Inflammatory macrophage (primary cell): ENCODE measurements around the gene POLR1D.

Experiments used
- DNase-seq, 2 donors: peaks; one replicate each; pipeline ENCODE4 v3.0.0-alpha.2; 2020 to 2022
- total RNA-seq, 18 experiments: gene quantifications; one replicate each; lab custom pipeline; 2026; ENCODE audit warnings: mixed read lengths in 6 of 18, inconsistent platforms in 2 of 18; lab: John Stamatoyannopoulos, UW

Gene POLR1D, protein sequence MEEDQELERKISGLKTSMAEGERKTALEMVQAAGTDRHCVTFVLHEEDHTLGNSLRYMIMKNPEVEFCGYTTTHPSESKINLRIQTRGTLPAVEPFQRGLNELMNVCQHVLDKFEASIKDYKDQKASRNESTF
- total RNA-seq = 22.4 to 55.0 (median 35.6) reads per million in 18 experiments

DNA sequence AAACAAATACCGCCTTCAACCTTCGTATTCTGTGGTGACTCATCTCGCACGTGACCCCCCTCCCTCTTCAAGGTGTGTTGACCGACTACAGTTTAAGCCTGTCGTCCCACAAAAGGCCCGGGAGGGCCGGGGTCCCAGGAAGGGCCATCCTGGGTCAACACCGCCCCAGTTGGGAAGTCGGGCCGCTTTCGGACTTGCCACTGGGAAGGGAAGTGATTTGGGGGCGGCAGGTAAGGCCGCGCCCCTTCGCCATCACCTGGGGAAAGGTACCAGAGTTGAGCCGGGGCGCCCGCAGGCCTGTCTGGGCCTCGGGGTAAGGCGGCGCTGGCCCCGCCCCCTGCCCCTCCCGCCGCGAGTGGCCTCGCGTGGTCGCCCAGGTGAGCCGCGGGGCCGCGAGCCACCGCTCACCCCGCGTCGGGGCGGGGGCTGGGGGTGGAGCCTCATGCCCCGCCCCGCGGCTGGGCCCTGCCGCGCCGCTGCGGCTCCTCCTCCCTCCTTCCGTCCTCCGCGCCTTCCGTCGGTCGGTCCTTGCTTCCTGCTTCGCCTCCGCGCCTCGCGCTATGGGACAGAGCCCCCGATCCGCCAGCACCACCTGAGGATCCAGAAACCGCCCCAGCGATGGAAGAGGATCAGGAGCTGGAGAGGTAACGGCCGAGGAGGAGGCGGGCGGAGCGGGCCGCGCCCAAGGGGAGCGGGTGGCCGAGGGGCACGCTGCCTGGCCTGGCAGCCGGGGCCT is at the start of gene POLR1D:
Gene POLR1D, plus strand, starts transcription at position 527 of the 736 bp plus-strand sequence. Its CDS starts 92 bp downstream, at position 619.
- peak; percentile 70 to 79 for DNase-seq

DNA sequence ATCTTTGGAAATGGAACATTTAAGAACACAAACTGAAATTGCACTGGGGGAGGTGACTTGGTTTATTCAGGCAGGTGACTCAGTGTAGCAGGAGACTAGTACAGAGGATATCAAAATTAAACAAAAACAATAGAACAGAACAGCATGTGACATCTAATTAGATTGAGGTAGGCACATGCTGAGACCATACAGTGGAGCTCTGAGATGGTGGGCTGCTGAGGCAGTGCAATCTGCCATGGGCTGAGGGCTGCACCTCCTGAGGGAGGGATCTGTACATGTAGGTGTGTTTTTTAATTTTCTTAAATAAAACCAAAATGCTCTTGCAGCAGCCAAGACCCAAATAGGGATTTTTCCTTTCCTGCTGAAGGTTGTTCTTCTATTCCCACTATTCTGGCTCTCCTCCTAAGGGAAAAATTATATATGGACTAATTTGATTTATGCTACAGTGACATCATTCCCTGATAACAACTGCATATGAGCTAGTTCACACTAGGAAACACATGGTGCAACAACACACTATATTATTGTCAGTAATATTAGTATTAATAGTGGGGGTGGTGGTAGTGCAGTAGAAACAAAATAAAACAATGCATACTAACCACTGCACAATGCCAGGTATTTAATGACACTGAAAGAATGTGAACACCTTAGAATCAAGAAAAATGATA is 49.3 kb upstream of the POLR1D start:
- no peak for DNase-seq

DNA sequence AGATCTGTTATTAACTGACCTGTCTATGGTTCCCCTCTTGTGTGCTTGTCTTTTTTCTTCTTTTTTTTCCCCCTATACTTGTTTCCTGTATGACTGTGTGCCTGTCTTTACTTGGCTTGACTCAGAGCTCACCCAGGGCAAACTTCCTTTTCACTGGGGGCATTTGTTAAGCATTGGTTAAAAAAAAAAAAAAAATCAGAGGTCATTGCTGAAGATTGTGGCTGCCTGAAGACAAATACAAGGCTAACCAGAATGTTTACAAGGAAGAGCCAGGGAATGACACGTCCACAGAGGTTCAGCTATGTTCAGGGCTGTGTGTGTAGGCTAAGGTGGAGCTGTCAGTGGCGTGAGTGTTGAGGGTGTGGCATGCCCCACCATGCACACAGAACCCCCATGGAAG is 48.4 kb upstream of the POLR1D start:
- DNase-seq = no peak

DNA sequence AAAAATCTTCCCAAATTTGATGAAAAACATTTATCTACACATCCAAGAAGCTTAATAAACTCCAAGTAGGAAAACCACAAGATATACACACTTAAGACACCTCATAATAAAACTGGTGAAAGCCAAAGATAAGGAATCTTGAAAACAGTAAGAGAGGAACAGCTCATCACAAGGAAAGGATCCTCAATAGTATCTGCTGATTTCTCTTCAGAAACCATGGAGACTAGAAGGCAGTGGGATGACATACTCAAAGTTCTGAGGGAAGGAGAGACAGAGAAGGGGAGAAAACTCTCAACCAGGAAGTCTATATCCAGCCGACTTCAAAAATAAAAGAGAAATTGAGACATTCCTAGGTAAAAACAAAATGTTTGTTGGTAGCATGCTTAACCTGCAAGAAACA is 47.0 kb upstream of the POLR1D start:
- DNase-seq = no peak

DNA sequence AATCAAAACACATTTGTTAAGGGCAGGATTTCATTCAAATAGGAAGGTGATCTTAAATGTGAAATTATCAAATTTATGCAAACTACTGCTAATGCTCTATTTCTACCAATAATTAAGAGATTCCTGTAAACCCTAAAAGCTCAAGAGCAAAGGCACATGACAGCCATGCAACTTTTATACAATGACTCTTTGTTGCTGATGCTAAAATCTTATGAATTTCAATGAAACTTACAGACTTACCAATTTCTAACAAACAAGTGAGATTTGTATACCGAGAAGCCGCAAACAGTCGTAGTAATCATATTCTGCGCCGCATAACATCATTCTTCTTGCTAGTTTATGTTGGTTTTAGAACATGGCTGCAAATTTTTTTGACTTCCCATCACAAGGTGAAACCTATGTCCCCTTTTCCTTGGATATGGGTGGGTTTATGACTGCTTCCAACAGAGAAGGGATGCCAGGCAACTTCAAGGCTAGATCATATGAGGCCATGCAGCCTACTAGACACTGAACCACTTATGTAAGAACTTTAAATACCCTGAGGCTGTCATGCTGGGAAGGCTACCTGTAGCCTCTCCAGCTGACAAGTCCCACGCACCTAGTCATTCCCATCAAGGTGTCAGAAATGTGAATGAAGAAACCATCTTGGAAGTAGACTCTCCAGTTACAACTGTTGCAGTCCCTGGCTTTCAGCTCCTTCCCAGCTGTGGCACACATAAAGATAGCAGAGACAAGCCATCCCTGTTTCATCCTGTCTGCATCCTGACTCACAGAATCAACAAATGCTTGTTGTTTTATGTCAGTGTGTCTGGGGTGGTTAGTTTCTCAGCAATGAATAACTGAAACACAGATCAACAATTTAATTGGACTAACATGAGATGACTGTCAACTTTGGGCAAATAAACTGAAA is 43.3 kb upstream of the POLR1D start:
- no peak for DNase-seq

DNA sequence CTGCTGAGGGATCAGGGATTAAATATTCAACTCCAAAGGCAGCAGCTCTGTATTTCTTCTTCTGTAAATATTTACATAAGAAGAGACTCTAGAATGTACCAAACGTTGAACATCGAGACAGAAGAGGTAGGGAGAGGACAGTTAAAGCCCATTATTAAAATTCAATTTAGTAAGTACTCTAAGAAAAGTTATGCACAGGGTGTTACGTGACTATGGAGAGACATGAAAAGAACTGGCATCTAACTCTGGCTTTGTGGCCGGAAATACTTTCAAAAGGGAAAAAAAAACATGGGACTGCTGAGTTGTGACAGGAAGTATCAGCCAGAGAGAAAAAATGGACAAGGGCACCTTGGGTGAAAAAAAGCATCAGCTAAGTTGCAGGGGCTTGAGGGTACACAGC is 38.0 kb upstream of the POLR1D start:
- DNase-seq = no peak

DNA sequence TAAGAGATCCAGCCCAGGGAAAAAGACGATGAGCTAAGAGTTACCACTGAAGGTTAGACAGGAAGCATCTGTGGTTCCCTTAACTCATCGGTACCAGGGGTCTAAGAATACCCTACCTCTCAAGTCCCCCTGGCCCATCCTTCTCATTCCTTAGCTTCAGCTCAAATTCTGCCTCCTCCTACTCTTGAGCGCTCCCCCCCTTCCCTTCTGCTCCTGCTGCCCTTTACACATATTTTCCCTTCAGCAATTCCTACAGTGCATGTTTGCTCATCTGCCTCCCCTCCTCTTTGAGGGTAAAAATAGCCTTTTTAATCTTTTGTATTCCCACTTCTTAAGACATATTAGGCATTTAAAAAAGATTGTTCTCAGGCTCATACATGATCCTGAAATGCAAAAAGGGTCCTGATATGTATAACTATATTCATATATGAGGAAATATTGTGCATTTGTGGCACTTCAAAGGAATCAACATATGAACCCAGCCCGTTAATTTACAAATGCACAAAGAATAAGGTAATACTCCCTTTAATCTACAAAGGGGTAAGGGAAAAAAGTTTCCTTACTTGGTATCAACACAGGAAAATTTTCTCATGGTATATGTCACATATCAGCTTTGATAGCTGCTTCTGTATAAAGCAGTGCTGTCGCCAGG is 34.5 kb upstream of the POLR1D start:
- no peak for DNase-seq

DNA sequence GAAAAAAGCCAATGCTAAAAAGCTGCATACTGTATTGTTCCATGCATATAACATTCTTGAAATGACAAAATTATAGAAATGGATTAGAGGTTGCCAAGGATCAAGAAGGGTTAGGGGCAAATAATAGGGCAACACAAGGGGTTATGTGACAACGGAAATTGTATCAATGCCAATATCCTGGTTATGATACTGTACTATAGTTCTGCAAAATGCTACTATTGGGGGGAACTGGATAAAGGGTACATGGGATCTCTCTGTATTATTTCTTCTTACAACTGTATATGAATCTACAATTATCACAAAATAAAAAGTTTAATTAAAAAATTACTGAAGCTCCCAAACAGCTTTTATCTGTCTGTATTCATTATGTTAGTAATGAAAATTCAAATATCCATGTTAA is 33.3 kb upstream of the POLR1D start:
- no peak for DNase-seq

DNA sequence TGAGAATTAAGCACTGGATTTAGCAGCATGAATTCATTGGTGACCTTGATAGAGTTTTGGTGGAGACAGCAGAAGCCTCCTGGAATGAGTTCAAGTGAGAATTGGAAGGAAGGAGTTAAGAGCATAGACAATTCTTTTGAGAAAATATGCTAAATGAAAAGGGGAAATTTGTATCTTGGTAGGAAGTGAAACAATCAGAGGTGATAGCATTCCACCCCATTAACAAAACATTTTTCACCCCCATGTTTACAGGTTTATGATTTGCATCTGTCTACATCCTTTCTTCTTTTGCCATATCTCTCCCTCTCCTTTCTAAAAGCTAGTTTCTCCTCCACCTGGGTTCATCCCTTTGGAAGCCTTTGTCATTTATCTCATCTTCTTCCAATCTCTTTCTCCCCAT is 28.8 kb upstream of the POLR1D start:
- DNase-seq = no peak

DNA sequence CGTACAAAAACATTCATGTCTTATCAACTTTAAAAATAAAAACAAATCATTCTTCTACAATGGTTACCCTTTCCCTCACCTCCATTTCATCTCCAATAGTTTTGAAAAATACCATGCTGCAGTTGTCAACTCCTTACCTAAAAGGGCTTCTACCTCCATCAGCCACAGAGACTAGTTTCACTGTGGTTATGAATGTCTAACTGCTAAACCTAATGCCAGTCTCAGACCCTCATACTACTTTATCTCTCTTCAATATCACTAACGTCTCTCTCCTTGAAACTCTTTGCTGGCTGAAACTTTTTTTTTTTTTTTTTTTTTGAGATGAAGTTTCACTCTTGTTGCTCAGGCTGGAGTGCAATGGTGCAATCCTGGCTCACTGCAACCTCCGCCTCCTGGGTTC is 28.4 kb upstream of the POLR1D start:
- no peak for DNase-seq

DNA sequence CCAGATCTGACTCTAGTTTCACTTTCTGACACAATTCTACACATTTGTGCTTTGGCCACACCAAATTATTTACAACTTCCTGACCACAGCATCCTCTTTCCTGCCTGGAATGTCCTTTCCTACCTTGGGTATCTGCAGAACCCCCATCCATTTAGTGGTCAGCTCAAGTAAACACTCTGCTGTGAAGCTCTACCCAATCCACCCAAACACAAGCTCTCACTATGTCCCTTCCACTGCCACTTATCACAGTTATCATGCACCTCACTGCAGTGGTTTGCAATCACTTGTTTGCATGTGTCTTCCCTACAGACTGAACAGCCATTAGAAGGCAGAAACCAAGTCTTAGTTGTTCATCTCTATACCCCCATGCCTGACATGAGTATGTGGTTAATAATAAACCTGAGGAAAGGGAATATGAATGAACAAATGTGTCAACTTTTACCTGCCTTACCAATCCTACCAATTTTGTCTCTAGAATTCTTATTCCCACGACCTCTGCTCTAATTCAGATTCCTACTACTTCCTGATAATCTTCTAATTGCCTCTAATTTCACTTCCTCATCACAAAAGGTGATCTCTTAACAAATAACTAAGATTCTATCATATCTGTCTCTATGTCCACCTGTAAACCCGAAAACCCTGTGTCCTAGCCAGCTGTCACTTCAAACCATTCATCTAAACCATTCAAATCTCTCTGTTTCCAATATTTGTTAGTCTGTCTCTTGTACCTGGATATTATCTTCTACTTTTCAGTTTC is 26.5 kb upstream of the POLR1D start:
- DNase-seq = no peak

DNA sequence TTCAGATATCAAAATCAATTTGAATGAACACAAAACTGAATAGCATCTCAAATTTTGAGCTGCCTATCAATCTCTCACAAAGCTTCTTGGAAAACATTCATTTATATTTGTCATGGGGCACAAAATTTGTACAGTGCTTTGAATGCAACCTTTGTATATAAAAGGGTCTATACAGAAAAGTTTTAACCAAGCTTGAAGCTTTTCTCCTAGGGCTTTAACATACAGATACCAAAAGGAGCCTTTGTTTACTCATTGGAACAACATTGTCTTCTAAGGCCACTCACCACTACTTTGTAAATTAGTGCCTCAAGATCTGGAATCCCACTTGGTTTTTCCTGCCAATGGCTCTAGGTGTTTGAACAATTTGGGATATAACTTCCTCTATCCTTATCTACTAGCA is 22.6 kb upstream of the POLR1D start:
- DNase-seq = no peak

DNA sequence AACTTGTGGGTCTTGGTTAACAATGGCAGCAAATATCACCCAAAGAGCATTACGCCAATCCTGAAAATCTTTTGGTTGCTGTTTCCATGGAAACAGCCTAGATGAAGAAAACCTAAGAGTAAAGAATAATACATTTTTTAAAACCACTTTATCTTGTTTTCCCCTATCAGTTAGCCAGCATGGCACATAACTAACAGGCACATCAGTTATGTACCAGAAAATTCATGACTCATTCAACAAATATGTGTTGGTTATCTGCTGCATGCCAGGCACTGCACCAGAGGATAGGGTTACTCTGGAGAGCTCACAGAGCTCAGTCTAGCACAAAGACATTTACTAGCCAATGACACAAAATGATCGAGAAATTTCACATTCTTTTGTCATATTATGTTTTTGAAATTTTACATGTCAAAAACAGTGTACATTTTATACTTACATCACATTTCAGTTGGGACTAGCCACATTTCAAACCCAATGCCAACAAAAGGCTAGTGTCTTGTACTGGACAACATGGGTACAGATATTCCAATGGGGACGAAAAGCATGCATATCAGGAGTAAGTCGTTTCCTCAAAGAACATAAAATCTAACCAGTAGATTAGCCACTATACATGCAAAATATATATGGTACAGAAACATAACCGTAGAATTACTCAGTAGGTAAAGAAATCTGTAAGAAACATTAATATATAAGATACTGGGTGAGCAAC is 21.7 kb upstream of the POLR1D start:
- DNase-seq = no peak

DNA sequence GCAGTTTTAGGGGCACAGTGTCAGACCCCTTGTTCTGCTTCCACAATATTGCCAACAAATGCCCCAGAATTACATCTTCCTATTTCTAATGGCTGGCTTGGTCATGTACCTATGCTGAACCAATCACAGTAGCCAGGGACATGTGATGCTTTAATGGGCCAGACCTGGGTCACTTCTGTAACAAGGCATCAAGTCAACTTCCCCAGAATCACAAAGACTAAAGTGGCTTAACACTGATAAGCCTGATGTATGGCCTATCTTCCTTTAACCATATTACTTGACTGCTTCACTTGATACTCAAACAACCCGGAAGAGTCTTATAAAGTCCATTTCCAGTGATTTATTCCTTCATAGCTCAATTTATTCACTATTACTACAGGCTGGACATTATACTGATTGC is 21.0 kb upstream of the POLR1D start:
- DNase-seq = no peak

DNA sequence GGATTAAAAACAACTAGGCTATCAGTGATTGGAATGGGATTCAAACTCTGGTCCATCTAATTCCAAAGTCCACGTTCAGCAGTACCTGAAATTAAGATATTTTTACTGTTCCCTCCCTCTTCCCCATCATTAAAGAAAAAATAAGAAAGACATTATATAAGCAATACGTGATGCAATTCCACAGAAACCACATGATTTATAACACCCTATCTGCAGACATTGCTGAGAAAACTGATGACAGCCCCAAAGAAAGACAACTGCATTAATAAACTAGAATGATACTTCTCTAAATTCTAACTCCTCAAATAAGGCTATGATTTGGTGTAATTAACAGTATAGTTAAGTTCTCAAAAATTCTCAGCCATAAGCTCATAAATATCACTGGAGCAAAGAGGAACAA is 20.5 kb upstream of the POLR1D start:
- no peak for DNase-seq

DNA sequence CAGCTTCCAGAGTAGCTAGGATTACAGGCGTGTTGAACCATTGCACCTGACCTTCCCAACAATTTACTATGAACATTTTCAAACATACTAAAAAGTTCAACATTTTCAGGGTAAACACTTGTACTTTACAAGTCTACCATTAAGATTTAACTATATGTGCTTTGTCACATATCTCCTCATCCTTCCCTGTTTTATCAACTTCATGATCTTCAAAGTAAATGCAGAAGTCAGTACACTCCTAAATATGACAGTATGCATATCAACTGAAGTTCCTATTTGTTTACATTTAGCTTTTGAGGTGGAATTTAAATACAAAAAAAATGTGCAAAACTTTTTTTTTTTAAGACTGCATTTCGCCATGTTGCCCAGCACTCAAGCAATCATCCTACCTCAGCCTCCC is 19.9 kb upstream of the POLR1D start:
- no peak for DNase-seq

DNA sequence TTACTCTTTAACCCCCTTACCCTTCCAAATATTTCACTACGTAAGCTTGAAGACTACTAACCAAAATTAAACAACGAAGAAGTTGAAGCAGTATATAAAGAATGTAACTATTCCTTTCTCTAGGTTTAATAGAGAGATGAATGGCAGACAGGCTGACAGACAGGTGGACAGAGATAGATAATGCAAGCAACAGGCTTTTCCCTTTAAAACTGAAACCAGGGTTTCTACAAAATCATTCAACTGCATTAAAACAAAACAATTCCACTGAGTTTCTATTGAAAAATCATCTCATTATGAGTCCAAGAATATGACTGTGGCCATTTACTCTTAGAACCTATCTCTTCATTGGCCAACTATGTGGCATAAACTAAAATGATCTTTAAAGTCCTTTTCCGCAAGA is 16.6 kb upstream of the POLR1D start:
- no peak for DNase-seq

DNA sequence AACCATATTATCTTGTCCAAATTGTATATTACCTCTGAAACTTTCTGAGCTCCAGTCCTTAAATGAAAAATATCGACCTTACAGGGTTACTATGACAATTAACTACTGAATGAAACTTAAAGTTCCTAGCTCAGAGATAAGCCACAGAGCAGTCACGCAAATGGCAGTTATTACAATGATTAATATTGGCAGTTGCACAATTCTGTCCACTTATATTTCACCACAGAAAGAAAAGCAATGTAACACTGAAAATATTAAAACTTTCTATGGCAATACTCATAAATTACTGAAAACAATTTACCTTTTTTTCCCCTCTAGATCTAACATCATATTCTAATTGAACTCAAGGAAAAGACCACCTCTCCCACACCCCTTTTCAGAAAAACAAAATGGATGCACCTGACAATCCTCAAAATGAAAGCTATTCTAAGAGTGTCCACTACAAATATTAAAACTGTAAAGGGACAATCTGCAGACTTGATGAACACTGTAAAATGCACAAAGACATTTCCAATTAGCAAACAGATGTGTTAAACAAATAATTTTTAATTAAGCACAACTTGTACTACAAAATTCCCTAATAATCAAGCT is 16.0 kb upstream of the POLR1D start:
- DNase-seq = no peak

DNA sequence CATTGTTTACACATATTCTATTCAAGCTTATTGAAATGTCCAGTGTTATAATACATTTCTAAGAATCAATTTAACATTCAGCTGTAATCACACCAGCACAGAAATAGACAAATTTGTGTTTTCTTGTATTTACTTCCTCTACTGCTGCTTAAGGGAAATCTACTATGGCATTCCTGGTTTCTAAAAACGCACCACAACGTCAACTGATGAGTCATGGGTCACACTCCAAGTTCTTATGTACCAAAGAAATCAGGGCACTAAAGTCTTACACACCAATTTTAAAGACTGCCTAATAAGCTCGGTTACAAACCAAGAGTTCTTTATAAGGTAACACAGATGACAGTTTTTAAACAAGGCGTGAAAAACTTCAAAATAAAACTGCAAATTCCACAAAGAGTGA is 14.6 kb upstream of the POLR1D start:
- DNase-seq = peak; percentile 51 to 78

DNA sequence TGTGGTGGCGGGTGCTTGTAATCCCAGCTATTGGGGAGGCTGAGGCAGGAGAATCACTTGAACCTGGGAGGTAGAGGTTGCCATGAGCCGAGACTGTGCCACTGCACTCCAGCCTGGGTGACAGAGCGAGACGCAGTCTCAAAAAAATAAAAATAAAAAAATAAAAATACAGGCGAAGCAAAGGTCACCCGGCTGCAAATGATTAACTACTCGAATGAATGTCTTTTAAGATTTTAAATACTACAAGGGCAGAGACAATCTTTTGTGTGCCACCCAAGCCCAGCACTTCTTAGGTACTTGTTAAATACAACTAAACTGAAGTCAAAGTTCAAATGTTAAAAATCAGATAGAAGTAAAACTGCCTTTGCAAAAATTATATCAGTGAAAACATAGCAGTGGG is 8.1 kb upstream of the POLR1D start:
- no peak for DNase-seq

DNA sequence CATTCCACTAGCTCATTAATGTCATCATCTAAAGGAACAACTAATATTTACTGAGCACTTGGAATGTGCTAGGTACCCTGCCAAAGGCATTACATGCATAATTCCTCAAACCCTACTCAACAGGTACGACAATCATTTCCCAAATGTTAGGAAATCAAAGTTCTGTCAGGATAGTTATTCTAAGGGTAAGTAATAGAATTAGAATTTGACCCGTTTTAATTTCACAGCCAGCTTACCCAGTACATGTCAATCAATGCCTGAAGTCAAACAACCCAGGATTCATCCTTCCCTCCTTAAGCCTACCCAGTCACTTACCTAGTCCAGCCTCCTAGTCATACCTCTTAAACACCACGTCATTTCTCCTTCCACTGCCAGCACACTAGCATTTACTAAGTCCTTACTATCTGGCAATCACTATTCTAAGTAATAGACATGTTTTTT is 3.8 kb upstream of the POLR1D start:
- no peak for DNase-seq
